IMR-90 (cell line): Measurements from ENCODE around the gene NT5DC3. TPM values are rescaled to one million over a fixed set of nuclear protein-coding genes. Genes with fewer than 3 reads are reported as not detected.

ENCODE experiments used
- ATAC-seq: fragments of 200-7000 bp; cut with Tn5 transposase; 2 replicates; pipeline ENCODE4 v1.9.1; 2020; ENCODE audit warnings: low read depth, mild to moderate bottlenecking, moderate library complexity
- BruUV-seq: library from RNA; stranded (reverse); fragments of 400-500 nt; replicated peaks from 2 replicates; lab custom pipeline; 2021; lab: Mats Ljungman, UMichigan
- CTCF ChIA-PET: fragments of 300-600 bp; formaldehyde crosslinking; extraction: SDS; loops from one replicate; lab custom pipeline; 2021; ENCODE audit warnings: antibody characterized with exemption; lab: Yijun Ruan, JAX
- POLR2A ChIA-PET: fragments of 300-600 bp; sonication (Branson Sonifier 250); formaldehyde crosslinking; loops from one replicate; lab custom pipeline; 2022; ENCODE audit warnings: antibody characterized with exemption; ENCODE audit not compliant: unreplicated experiment; lab: Charles Lee
- DNase-seq: peaks from one replicate; pipeline ENCODE4 v3.0.0; 2013
- H2AFZ ChIP-seq: replicated peaks from 2 replicates; pipeline ENCODE3; 2013; ENCODE audit warnings: low read length, mild to moderate bottlenecking; ENCODE audit not compliant: poor library complexity
- H2AK5ac ChIP-seq: 2 replicates; pipeline ENCODE4 v1.6.1; 2013; ENCODE audit warnings: low read depth, low read length, inconsistent platforms
- H2AK9ac ChIP-seq: replicated peaks from 2 replicates; pipeline ENCODE3; 2013; ENCODE audit warnings: mild to moderate bottlenecking, low read depth, low read length, moderate library complexity; ENCODE audit not compliant: poor library complexity
- H2BK120ac ChIP-seq: 2 replicates; pipeline ENCODE4 v1.6.1; 2013; ENCODE audit warnings: low read depth, low read length, inconsistent platforms
- H2BK15ac ChIP-seq: 3 replicates; pipeline ENCODE4 v1.6.1; 2013; ENCODE audit warnings: low read depth, low read length, inconsistent platforms
- H2BK20ac ChIP-seq: 2 replicates; pipeline ENCODE4 v1.6.1; 2013; ENCODE audit warnings: low read depth, mild to moderate bottlenecking, inconsistent platforms, low read length, moderate library complexity
- H2BK5ac ChIP-seq: 2 replicates; pipeline ENCODE4 v1.6.1; 2013; ENCODE audit warnings: mild to moderate bottlenecking, low read depth, low read length, inconsistent platforms; ENCODE audit not compliant: poor library complexity, severe bottlenecking
- H3K14ac ChIP-seq: replicated peaks from 2 replicates; pipeline ENCODE4 v1.6.1; 2013; ENCODE audit warnings: low read depth, low read length, inconsistent platforms
- H3K18ac ChIP-seq: 2 replicates; pipeline ENCODE4 v1.6.1; 2013; ENCODE audit warnings: low read depth, low read length, control low read depth
- H3K23ac ChIP-seq: 2 replicates; pipeline ENCODE4 v1.6.1; 2013; ENCODE audit warnings: low read depth, low read length, inconsistent platforms
- H3K27ac ChIP-seq: 2 replicates; pipeline ENCODE4 v1.5.1; 2013; ENCODE audit warnings: mild to moderate bottlenecking, control low read depth, low read length; ENCODE audit not compliant: insufficient read depth
- H3K27me3 ChIP-seq: 2 replicates; pipeline ENCODE4 v1.6.1; 2013; ENCODE audit warnings: low read length; ENCODE audit not compliant: control insufficient read depth, insufficient read depth
- H3K36me3 ChIP-seq: 2 replicates; pipeline ENCODE4 v1.6.1; 2013; ENCODE audit warnings: low read length, mixed read lengths; ENCODE audit not compliant: control insufficient read depth, insufficient read depth
- H3K4ac ChIP-seq: 2 replicates; pipeline ENCODE4 v1.6.1; 2013; ENCODE audit warnings: low read depth, low read length, inconsistent platforms
- H3K4me1 ChIP-seq: 2 replicates; pipeline ENCODE4 v1.6.1; 2013; ENCODE audit warnings: low read length, mixed read lengths; ENCODE audit not compliant: control insufficient read depth, insufficient read depth
- H3K4me2 ChIP-seq: 2 replicates; pipeline ENCODE4 v1.6.1; 2013; ENCODE audit warnings: low read depth, mild to moderate bottlenecking, control low read depth, low read length, moderate library complexity
- H3K4me3 ChIP-seq: 2 replicates; pipeline ENCODE4 v1.5.1; 2013; ENCODE audit warnings: low read depth, mild to moderate bottlenecking, control low read depth, low read length, moderate library complexity; ENCODE audit not compliant: insufficient read depth
- H3K56ac ChIP-seq: 2 replicates; pipeline ENCODE4 v1.6.1; 2013; ENCODE audit warnings: low read length, inconsistent platforms; ENCODE audit not compliant: insufficient read depth; ENCODE audit errors: extremely low read depth
- H3K79me1 ChIP-seq, 2 experiments: 2 replicates each; pipeline ENCODE4 v1.6.1; 2013; ENCODE audit warnings: low read length in 2 of 2, inconsistent platforms in 1 of 2, low read depth in 1 of 2
- H3K9ac ChIP-seq: 2 replicates; pipeline ENCODE4 v1.6.1; 2013; ENCODE audit warnings: low read depth, low read length, control low read depth
- H3K9me1 ChIP-seq: 2 replicates; pipeline ENCODE4 v1.6.1; 2013; ENCODE audit warnings: low read length, inconsistent platforms; ENCODE audit not compliant: insufficient read depth
- H3K9me3 ChIP-seq: 2 replicates; pipeline ENCODE4 v1.6.1; 2013; ENCODE audit warnings: low read length; ENCODE audit not compliant: control insufficient read depth, insufficient read depth
- H4K20me1 ChIP-seq: 2 replicates; pipeline ENCODE4 v1.6.1; 2013; ENCODE audit warnings: low read length, inconsistent platforms; ENCODE audit not compliant: insufficient read depth
- H4K5ac ChIP-seq: 2 replicates; pipeline ENCODE4 v1.6.1; 2013; ENCODE audit warnings: mild to moderate bottlenecking, low read depth, low read length, control low read depth
- H4K8ac ChIP-seq, 2 experiments: 2 replicates each; pipeline ENCODE4 v1.6.1; 2013; ENCODE audit warnings: low read depth in 2 of 2, low read length in 2 of 2, control low read depth in 1 of 2, inconsistent platforms in 1 of 2
- H4K91ac ChIP-seq: 2 replicates; pipeline ENCODE4 v1.6.1; 2013; ENCODE audit warnings: low read depth, low read length, inconsistent platforms; ENCODE audit not compliant: insufficient read depth
- BHLHE40 ChIP-seq: fragments of 150-350 bp; IDR thresholded peaks from 2 replicates; pipeline ENCODE4 v1.6.1; 2016; ENCODE audit warnings: mild to moderate bottlenecking, low read depth, low read length
- CEBPB ChIP-seq: IDR thresholded peaks from 2 replicates; pipeline ENCODE4 v1.6.1; 2012; ENCODE audit warnings: low read depth, low read length, improper control_type of control experiment
- CHD1 ChIP-seq: IDR thresholded peaks from 2 replicates; pipeline ENCODE4 v1.6.1; 2012; ENCODE audit warnings: low read depth, low read length, improper control_type of control experiment
- CTCF ChIP-seq: conservative IDR thresholded peaks from 2 replicates; pipeline ENCODE4 v1.5.1; 2012; ENCODE audit warnings: mild to moderate bottlenecking, low read depth, low read length, improper control_type of control experiment
- ELK1 ChIP-seq: fragments of 150-350 bp; IDR thresholded peaks from 2 replicates; pipeline ENCODE4 v1.6.1; 2016; ENCODE audit warnings: low read depth, mild to moderate bottlenecking, low read length, moderate library complexity, borderline replicate concordance
- FOS ChIP-seq: fragments of 150-350 bp; IDR thresholded peaks from 2 replicates; pipeline ENCODE4 v1.6.1; 2016; ENCODE audit warnings: low read depth, low read length
- MAZ ChIP-seq: IDR thresholded peaks from 2 replicates; pipeline ENCODE4 v1.6.1; 2012; ENCODE audit warnings: low read depth, mild to moderate bottlenecking, low read length, improper control_type of control experiment, moderate library complexity, borderline replicate concordance
- RAD21 ChIP-seq: IDR thresholded peaks from 2 replicates; pipeline ENCODE4 v1.6.1; 2012; ENCODE audit warnings: low read length, improper control_type of control experiment
- RCOR1 ChIP-seq: IDR thresholded peaks from 2 replicates; pipeline ENCODE4 v1.6.1; 2012; ENCODE audit warnings: mild to moderate bottlenecking, low read length, improper control_type of control experiment; ENCODE audit not compliant: insufficient replicate concordance
- SMC3 ChIP-seq: fragments of 150-350 bp; IDR thresholded peaks from 2 replicates; pipeline ENCODE4 v1.6.1; 2016; ENCODE audit warnings: low read depth, mild to moderate bottlenecking, antibody characterized with exemption, low read length, moderate library complexity
- whole genome bisulfite sequencing, 2 experiments: methylation state at CpG; one replicate each; pipeline versions ENCODE4 v1.1.5 to v1.1.7; 2013; ENCODE audit warnings: missing lambda C conversion rate in 2 of 2; ENCODE audit not compliant: insufficient read length in 1 of 2; ENCODE audit errors: extremely low coverage in 2 of 2; 5-methylcytosine and 5-hydroxymethylcytosine counted together
- dilution Hi-C: fragments of 300-500 bp; cut with HindIII; formaldehyde crosslinking; loops from one replicate; pipeline ENCODE4 v1.14.3; 2018; ENCODE audit warnings: low sequenced_read_pairs; ENCODE audit not compliant: unreplicated experiment
- in situ Hi-C: fragments of 300-500 bp; cut with MboI; formaldehyde crosslinking; loops from 3 replicates; pipeline ENCODE4 v1.14.3; 2019; ENCODE audit warnings: low sequenced_read_pairs, inconsistent platforms, mixed read lengths
- intact Hi-C: fragments of 100-400 bp; cut with micrococcal nuclease; formaldehyde crosslinking; loops from 2 replicates; pipeline ENCODE4 v1.10.0; 2022
- polyA plus RNA-seq, 3 experiments: library from polyadenylated mRNA; depleted of rRNA; stranded (reverse); fragments of >200 nt; gene quantifications; 2 replicates each; pipeline ENCODE4 v1.2.3, GENCODE V29; 2012; ENCODE audit warnings: low replicate concordance in 1 of 3
- total RNA-seq: library from RNA; depleted of rRNA; stranded (reverse); fragments of >200 nt; gene quantifications from 2 replicates; pipeline ENCODE4 v1.2.3, GENCODE V29; 2012

The NT5DC3 gene
- total and polyA plus RNA-seq, 2 of the 4 experiments (the other 2 are of a cell fraction): 7.3 to 17.6 TPM

GRCh38 chr12:103877934-103878510 lies 37.0 kb upstream of the NT5DC3 start:
- Histone ChIP-seq H2AFZ (no peak overlapping the region), H4K91ac (no peak overlapping the region), H3K9me1 (no peaks in the 10 kb centered on the region), H2BK15ac (no peak overlapping the region), H2AK9ac (no peak overlapping the region), H3K23ac (no peak overlapping the region), H3K9me3 (no peaks in the 10 kb centered on the region), H3K27ac (no peak overlapping the region), H4K5ac (no peak overlapping the region), H4K20me1 (no peaks in the 10 kb centered on the region), H3K4me1 (no peaks in the 10 kb centered on the region), H3K9ac (no peak overlapping the region), H2BK20ac (no peak overlapping the region), H3K36me3 (no peaks in the 10 kb centered on the region), H3K18ac (no peak overlapping the region), H3K79me1 (no peaks in the 10 kb centered on the region), H4K8ac (no peak overlapping the region), H3K56ac (no peak overlapping the region), H3K4ac (no peak overlapping the region), H2BK5ac (no peak overlapping the region), H2AK5ac (no peak overlapping the region), H3K27me3 (peaks cover 1% of the 10 kb centered on the region), H3K14ac (no peak overlapping the region), H3K4me2 (0 out of 2 replicates have a peak overlapping the region, but pooled peaks have one; percentile 35), H2BK120ac (no peak overlapping the region), H3K4me3 (no peak overlapping the region)
- ChIA-PET CTCF (interaction anchor here (0.5 to 1.4 kb wide), 4 partner anchors 10 to 232 kb away, joined by 3 to 13 read pairs (median 4); no protein-coding TSS in a partner anchor), POLR2A (no interaction called here)
- TF ChIP-seq CEBPB (no peak), MAZ (no peak), RAD21 (peak; percentile 90), CHD1 (no peak), SMC3 (peak; percentile 80), FOS (no peak), CTCF (peak; percentile 82), BHLHE40 (no peak), RCOR1 (no peak), ELK1 (no peak)
- dilution Hi-C loops (no loop called here), intact Hi-C loops (loop anchor here (1.0 to 10.0 kb wide), 3 partner anchors 184 to 417 kb away; partner anchors contain the start of gene HCFC2), in situ Hi-C loops (no loop called here)
- peak; percentile 96 for ATAC-seq
- no TSS peak for BruUV-seq
- no CpG with 5 or more reads among the region's 5 CpGs for WGBS, 2 experiments
- DNase-seq: peak; percentile 68
